ENCODE data around the gene TBC1D4.

GRCh38 chr13:75530549-75530961 is 48.6 kb upstream of the TBC1D4 start:
- TF ChIP-seq CTCF (IDR thresholded peaks at IDR 0.05 in 4 of 5, conservative IDR thresholded peaks at IDR 0.05 in 1 of 5) (no peak), POLR2A (IDR thresholded peaks at IDR 0.05) (no peak)
